IPS-NIHi7 (cell line): ENCODE data around the gene LRWD1.
A peak's percentile ranks its signal among the peaks of the same experiment; 100 is the strongest.
"Not testable (repeated sequence)": the region's sequence is repeated elsewhere in the genome, so short reads cannot be mapped to it uniquely, and the experiment has no call there.

Source experiments
- DNase-seq: peaks from one replicate; pipeline ENCODE4 v3.0.0; 2012; ENCODE audit warnings: mixed read lengths; ENCODE audit errors: extremely low spot score

The LRWD1 gene

GRCh38 chr7:102444961-102445673 is 19.7 kb upstream of the LRWD1 start:
- no peak for DNase-seq

DNA sequence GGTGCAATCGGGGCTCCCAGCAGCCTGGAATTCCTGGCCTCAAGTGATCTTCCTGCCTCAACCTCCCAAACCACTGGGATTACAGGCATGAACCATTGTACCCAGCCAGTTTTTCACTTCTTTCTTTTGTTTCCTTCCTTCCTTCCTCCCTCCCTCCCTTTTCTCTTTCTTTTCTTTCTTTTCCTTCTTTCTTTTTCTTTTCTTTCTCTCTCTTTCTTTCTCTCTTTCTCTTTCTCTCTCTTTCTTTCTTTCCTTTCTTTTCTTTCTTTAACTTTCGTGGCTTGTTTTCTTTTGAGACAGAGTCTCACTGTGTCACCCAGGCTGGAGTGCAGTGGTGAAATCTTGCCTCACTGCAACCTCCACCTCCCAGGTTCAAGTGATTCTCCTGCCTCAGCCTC is 19.1 kb upstream of the LRWD1 start:
- no peak for DNase-seq

- no peak for DNase-seq
Measured at GRCh38 chr7:102446387-102447156, 18.2 kb upstream of the LRWD1 start.

DNA sequence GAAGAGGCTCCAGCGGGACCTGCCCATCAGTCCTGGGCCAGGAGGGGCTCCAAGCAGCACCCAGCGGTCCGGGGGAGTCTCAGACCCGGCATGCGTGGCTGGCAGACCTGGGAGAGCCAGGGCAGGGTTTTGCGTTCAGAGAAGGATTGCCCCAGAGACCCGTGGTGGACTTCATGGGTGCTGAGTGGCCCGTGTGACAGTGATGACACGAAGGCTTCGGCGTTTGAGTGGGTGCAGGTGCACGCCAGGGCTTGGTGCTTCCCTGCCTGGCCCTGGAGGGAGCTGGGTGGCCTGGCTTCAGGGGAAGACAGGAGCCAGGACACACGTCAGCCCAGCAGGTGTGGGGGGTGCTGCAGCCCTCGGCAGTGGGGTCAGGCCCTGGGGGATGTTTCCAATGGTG is 17.5 kb upstream of the LRWD1 start:
- DNase-seq, result no peak

- DNase-seq, result no peak
Measured at GRCh38 chr7:102449136-102449535, 15.6 kb upstream of the LRWD1 start.

DNA sequence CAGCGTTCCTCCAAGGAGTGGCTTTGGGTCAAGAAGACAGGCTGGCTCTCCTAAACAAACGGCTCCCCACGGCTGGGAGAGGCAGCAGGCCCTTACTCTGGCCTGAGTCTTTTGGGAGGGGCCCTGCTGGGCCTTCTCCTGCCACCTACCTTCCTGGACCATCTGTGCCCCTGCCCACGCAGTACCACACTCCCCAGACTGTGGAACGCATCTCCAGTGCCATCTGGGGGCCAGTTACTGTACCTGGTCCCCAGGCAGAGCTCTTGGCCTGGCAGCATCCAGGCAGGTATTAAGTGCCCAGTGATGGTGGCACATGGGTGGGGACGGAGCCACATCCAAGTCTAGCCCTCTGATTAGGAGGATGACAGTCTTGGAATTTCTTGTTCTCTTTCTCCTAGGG is 14.5 kb upstream of the LRWD1 start:
- no peak for DNase-seq

DNA sequence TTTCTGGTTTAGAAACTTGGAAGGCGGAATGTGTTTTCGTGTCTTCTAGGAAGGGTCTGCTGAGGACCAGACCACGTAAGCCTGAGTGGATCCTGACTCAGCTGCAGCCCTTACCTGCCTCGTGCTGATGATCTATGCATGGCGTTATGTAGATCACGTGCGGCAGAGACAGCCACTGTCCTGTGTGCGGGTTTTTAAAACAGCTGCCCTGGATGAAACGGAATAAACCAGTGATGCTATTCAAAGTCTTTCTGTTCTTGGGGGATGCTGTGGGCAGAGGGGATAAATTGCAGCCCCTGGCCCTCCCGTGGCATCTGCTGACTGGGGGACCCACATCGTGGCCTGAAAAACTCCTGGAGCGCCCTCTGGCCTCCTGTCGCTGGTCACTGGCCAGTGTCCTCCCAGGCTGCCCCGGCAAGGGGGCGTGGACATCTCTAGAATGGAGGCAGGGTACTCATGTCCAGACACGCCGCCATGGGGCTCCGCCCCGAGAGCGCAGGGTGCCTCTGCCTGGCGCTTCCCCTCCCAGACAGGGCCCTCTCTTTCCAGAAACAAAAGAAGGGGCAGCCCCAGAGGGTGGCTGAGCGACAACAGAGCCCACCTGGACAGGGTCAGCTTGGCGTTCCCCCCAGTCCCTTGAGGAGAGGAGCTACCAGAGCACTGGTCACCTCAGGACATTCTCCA is 13.3 kb upstream of the LRWD1 start:
- peak; percentile 64 for DNase-seq

DNA sequence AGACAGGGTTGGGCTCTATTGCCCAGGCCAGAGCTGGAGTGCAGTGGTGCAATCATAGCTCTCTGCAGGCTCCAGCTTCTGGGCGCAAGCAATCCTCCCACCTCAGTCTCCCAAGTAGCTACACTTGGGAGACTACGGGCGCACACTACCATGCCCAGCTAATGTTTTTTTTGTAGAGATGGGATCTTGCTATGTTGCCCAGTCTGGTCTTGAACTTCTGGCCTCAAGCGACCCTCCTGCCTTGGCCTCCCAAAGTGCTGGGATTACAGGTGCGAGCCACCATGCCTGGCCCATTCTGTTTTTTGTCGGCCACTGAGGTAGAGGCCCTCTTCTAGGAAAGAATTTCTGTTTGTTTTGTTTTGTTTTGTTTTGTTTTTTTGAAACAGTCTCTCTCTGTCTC is 12.3 kb upstream of the LRWD1 start:
- no peak for DNase-seq

GRCh38 chr7:102453319-102453718 is 11.5 kb upstream of the LRWD1 start:
- no peak for DNase-seq

- DNase-seq, result no peak
Measured at GRCh38 chr7:102454468-102454867, 10.3 kb upstream of the LRWD1 start.

DNA sequence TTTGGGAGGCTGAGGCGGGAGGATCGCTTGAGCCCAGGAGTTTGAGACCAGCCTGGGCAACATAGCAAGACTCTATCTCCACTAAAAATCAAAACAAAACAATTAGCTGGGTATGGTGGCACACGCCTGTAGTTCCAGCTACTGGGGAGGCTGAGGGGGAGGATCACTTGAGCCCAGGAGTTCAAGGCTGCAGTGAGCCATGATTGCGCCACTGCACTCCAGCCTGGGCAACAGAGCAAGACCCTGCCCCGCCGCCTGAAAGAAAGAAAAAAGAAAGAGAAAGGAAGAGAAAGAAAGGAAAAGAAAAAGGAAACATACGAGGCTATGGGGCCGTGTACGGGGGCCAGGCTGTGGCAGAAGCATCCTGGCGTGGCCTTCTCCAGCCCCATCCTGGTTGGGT is 9.9 kb upstream of the LRWD1 start:
- DNase-seq, result not testable (repeated sequence)

GRCh38 chr7:102455596-102455995 is 9.2 kb upstream of the LRWD1 start:
- no peak for DNase-seq

DNA sequence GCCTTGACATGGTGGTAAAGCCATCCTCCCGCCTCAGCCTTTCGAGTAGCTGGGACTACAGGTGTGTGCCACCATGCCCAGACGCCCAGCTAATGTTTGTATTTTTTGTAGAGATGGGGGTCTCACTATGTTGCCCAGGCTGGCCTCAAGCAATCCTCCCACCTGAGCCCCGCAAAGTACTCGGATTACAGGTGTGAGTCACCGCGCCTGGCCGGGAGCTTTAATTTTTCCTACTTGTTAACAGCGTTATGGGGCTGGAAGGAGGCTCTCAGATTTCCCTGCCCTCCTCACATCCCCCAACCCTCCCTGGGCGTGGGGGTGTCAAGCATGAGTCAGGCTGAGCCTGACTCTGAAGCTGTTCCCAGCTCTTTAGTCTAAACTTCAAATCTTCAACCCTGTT is 8.5 kb upstream of the LRWD1 start:
- no peak for DNase-seq

GRCh38 chr7:102457352-102457924 is 7.3 kb upstream of the LRWD1 start:
- DNase-seq, result no peak

- DNase-seq, result no peak
Measured at GRCh38 chr7:102459221-102459844, 5.5 kb upstream of the LRWD1 start.

GRCh38 chr7:102460467-102460866 is 4.3 kb upstream of the LRWD1 start:
- DNase-seq, result no peak

- DNase-seq, result peak; percentile 46
Measured at GRCh38 chr7:102463841-102464576, 775 bp upstream of the LRWD1 start.

DNA sequence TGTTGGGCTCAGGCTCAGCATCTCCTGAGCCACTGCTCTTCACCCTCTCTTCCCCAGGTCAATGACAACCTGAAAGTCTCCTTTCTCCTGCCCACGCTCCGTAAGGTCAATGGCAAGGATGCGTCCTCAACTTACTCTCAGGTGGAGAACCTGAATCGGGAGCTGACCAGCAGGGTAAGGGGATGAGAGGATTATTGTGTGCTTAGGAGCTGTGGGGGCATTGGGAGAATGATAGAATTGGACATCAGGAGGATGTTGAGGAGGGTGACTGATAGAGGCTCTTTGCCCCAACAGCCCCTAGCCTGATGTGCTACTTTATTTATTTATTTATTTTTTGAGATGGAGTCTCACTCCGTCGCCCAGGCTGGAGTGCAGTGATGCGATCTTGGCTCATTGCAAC is 1.3 kb downstream of the LRWD1 start:
- DNase-seq, result no peak

- no peak for DNase-seq
Measured at GRCh38 chr7:102467581-102468477, 3.0 kb downstream of the LRWD1 start.
